ENCODE results near the gene PFN3. TPM values are rescaled to one million over a fixed set of nuclear protein-coding genes. Genes with fewer than 3 reads are reported as not detected.

PFN3 gene
- total RNA-seq, 1 donor from 2014 or later, result not detected

GRCh38 chr5:177438468-177438867 is 38.0 kb upstream of the PFN3 start:
- TF ChIP-seq CTCF (IDR thresholded peaks at IDR 0.05), result no peak
- intact Hi-C loops (cut with DNase I), result no loop called here
- Histone ChIP-seq H3K4me3 (no peak overlapping the region), H3K27ac (no peak overlapping the region), H3K36me3 (peaks cover 68% of the 10 kb centered on the region), H3K9me3 (no peaks in the 10 kb centered on the region), H3K27me3 (no peaks in the 10 kb centered on the region), H3K4me1 (no peaks in the 10 kb centered on the region)
- no peak for DNase-seq
- ATAC-seq, result no peak

- peaks cover 4% of the 10 kb centered on the region for H3K4me1 ChIP-seq
- no peaks in the 10 kb centered on the region for H3K9me3 ChIP-seq
- H3K27ac ChIP-seq, result no peak overlapping the region
- ATAC-seq (peak; percentile 59), DNase-seq (no peak)
- TF ChIP-seq CTCF (IDR thresholded peaks at IDR 0.05), result no peak
- no peak overlapping the region for H3K4me3 ChIP-seq
- H3K27me3 ChIP-seq, result no peaks in the 10 kb centered on the region
- peaks cover 76% of the 10 kb centered on the region for H3K36me3 ChIP-seq
- intact Hi-C loops (cut with DNase I), result no loop called here
Measured at GRCh38 chr5:177437623-177438022, 37.2 kb upstream of the PFN3 start.

- intact Hi-C loops (cut with DNase I), result no loop called here
- H3K27ac ChIP-seq, result no peak overlapping the region
- H3K4me1 ChIP-seq, result peaks cover 13% of the 10 kb centered on the region
- H3K27me3 ChIP-seq, result no peaks in the 10 kb centered on the region
- H3K4me3 ChIP-seq, result no peak overlapping the region
- no peaks in the 10 kb centered on the region for H3K9me3 ChIP-seq
- ATAC-seq (no peak), DNase-seq (no peak)
- H3K36me3 ChIP-seq, result peaks cover 68% of the 10 kb centered on the region
- no peak for TF ChIP-seq CTCF (IDR thresholded peaks at IDR 0.05)
Measured at GRCh38 chr5:177435847-177436536, 35.5 kb upstream of the PFN3 start.

GRCh38 chr5:177434942-177435738 is 34.7 kb upstream of the PFN3 start:
- Histone ChIP-seq H3K27me3 (no peaks in the 10 kb centered on the region), H3K4me3 (no peak overlapping the region), H3K9me3 (no peaks in the 10 kb centered on the region), H3K4me1 (peaks cover 22% of the 10 kb centered on the region), H3K36me3 (peaks cover 62% of the 10 kb centered on the region), H3K27ac (no peak overlapping the region)
- intact Hi-C loops (cut with DNase I), result no loop called here
- DNase-seq (no peak), ATAC-seq (no peak)
- no peak for TF ChIP-seq CTCF (IDR thresholded peaks at IDR 0.05)

GRCh38 chr5:177434437-177434836 is 34.0 kb upstream of the PFN3 start:
- H3K4me3 ChIP-seq, result no peak overlapping the region
- H3K36me3 ChIP-seq, result peaks cover 61% of the 10 kb centered on the region
- no peaks in the 10 kb centered on the region for H3K27me3 ChIP-seq
- intact Hi-C loops (cut with DNase I), result no loop called here
- DNase-seq (no peak), ATAC-seq (no peak)
- H3K27ac ChIP-seq, result no peak overlapping the region
- H3K4me1 ChIP-seq, result peaks cover 28% of the 10 kb centered on the region
- no peaks in the 10 kb centered on the region for H3K9me3 ChIP-seq
- no peak for TF ChIP-seq CTCF (IDR thresholded peaks at IDR 0.05)

All from upper lobe of right lung (tissue), 1 donor.